Measurements from ENCODE around the gene PNLDC1. TPM values are rescaled to one million over a fixed set of nuclear protein-coding genes. Genes with fewer than 3 reads are reported as not detected.

The PNLDC1 gene
- total and polyA plus RNA-seq, 9 of the 15 experiments (the other 6 are each of a cell fraction or from before 2014, with no cell fraction given) = 0.12 TPM; not detected in 8

DNA sequence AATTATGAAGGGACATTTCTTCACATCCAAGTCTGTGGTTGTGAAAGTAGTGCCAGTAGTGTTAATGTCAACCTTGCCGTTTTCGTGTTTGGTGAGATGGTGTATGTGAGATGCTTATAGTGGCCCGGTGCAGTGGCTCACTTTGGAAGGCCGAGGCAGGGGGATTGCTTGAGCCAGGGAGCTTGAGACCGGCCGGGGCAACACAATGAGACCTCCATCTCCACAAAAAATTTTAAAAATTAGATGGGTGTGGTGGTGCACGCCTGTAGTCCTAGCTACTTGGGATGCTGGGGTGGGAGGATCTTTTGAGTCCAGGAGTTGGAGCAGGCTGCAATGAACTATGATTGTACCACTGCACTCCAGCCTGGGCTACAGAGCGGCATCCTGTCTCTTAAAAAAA, 37.4 kb downstream of the PNLDC1 start:
- H3K9me3 ChIP-seq (replicated peaks; ENCODE audit: control insufficient read depth, insufficient read depth, low read depth, low read length) = no peaks in the 10 kb centered on the region
- no peaks in the 10 kb centered on the region for H3K36me3 ChIP-seq (ENCODE audit: control insufficient read depth, insufficient read depth, low read length)
- peaks cover 0 to 9% of the 10 kb centered on the region in 2 experiments; a peak in 2 of 5 replicates for H3K4me1 ChIP-seq (replicated peaks in 1 of 2; ENCODE audit: control insufficient read depth in 2 of 2, insufficient read depth in 2 of 2, low read length in 2 of 2)
- BruUV-seq (replicated peaks) = no TSS peak
- ChIA-PET CTCF (ENCODE audit: low intra/inter-chr PET ratio) (no interaction called here), POLR2A (no interaction called here)
- H4K20me1 ChIP-seq (replicated peaks; ENCODE audit: control insufficient read depth, insufficient read depth, low read length) = peaks cover 3% of the 10 kb centered on the region; the same call in 1 of the 2 replicates
- ATAC-seq = no peak
- H3K27me3 ChIP-seq (ENCODE audit: control insufficient read depth in 2 of 2, insufficient read depth in 2 of 2, low read length in 2 of 2) = peaks cover 38 to 39% of the 10 kb centered on the region in 2 experiments
- WGBS (ENCODE audit: insufficient coverage, low coverage, missing lambda C conversion rate) = 3% methylated on average over 8 of the region's 8 CpGs
- DNase-seq (ENCODE audit: extremely low read depth in 1 of 4, low spot score in 3 of 4) = no peak
- no peaks in the 10 kb centered on the region for H3K79me2 ChIP-seq (ENCODE audit: control insufficient read depth, insufficient read depth, low read length)
- no peak for FAIRE-seq
- H3K9me1 ChIP-seq (ENCODE audit: control insufficient read depth, insufficient read depth, low read length) = no peaks in the 10 kb centered on the region
- no peak overlapping the region for H3K9ac ChIP-seq (ENCODE audit: insufficient read depth in 1 of 2, low read depth in 2 of 2, low read length in 2 of 2)
- H3K27ac ChIP-seq (ENCODE audit: extremely low read depth, low read depth, low read length) = no peak overlapping the region
- in situ Hi-C loops (cut with MboI) = no loop called here
- H3K4me2 ChIP-seq (ENCODE audit: insufficient read depth, low read length) = no peak overlapping the region
- no peak overlapping the region for H2AFZ ChIP-seq (ENCODE audit: low read depth, low read length)
- no peak overlapping the region for H3K4me3 ChIP-seq
- intact Hi-C loops (cut with micrococcal nuclease) = no loop called here
- TF ChIP-seq ZFP1 (CRISPR knock-in tag; IDR thresholded peaks at IDR 0.05) = no peak
- no peak for TF ChIP-seq ZNF41 (CRISPR knock-in tag; conservative IDR thresholded peaks at IDR 0.05)
- no peak for TF ChIP-seq ZNF778 (CRISPR knock-in tag; IDR thresholded peaks at IDR 0.05)
- TF ChIP-seq NR2C1 (IDR thresholded peaks at IDR 0.05) = no peak
- TF ChIP-seq NR2C1 (tag; IDR thresholded peaks at IDR 0.05) = no peak
- no peak for TF ChIP-seq SIN3A (IDR thresholded peaks at IDR 0.05; ENCODE audit: borderline replicate concordance in 2 of 2, control insufficient read depth in 1 of 2, low read depth in 2 of 2, low read length in 2 of 2)
- no peak for TF ChIP-seq SLC30A9 (CRISPR knock-in tag; IDR thresholded peaks at IDR 0.05)
